ENCODE measurements around the gene ULBP3. TPM values are rescaled to one million over a fixed set of nuclear protein-coding genes. Genes with fewer than 3 reads are reported as not detected.

Gene ULBP3
- total RNA-seq = 4.5 TPM

- peak; percentile 91 for DNase-seq (ENCODE audit: low spot score)
Measured at GRCh38 chr6:150068720-150069648, at the start of gene ULBP3. Gene ULBP3 (minus strand): TSS chr6:150069121. CDS start chr6:150069066, 55 bp downstream.

DNA sequence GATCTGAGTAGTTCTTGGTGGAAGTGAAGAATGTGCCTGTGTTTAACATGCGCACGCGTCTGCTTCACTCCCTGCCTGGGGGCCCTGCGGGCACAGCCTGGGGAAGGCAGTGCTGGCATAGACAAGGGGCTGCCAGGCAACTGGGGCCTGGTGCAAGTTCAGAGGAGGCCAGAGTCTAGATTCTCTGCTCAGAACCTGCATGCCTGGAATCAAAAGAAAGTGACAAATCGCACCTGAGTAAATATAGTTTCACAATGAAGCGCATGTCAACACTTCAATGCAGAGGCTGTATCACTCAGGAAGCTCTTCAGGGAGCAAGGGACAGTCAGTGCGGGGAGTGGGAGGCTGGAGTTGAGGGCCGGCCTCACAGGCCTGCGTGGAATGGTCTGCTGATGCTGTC lies 49.7 kb upstream of the ULBP3 start:
- DNase-seq (ENCODE audit: low spot score) = no peak

DNA sequence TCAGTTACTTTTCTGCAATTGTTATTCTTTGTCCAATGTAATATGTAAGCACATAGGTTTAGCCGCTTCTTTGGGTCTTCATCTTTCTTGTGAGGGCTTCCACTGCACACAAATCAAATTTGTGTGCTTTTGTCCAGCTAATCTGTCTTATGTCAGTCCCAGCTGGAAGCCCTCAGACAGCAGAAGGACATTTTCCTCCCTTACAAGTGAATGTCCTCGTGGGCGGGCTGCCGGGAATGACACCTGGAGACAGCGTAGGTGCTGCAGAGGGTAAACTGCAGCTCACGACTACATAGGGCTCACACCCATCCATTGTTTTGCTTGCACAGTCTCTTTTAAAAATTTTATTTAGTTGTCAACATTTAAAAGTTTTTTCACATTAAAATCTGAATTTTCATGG lies 49.3 kb upstream of the ULBP3 start:
- DNase-seq (ENCODE audit: low spot score) = no peak

DNA sequence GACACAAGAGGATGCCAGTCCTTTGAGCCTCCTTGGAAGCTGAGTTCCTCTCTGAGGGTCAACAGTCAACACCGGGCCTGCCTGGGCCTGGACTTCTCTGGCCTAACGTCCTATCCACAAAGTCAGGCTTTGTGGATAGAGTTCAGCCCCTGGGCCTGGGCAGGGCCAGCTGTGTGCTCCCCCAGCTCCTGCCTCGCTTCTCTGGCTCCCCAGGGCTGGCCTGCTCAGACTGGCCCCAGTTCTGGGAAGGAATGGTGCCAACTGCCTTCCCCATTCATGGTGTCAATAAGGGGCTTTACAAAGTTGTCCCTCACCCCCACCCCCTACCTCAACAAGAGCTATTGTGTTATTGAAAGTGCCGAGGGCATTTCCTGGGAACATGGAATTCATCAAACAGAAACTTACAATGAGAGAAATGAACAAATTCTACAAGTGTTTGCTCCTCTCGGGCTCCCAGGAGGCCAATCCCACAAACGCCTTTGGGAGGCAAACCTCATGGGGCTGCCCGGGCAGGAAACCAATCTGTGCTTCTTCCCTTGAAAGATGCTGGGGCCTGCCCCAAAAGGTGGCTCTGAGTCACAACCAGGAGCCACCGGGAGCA lies 47.4 kb upstream of the ULBP3 start:
- no peak for DNase-seq (ENCODE audit: low spot score)

DNA sequence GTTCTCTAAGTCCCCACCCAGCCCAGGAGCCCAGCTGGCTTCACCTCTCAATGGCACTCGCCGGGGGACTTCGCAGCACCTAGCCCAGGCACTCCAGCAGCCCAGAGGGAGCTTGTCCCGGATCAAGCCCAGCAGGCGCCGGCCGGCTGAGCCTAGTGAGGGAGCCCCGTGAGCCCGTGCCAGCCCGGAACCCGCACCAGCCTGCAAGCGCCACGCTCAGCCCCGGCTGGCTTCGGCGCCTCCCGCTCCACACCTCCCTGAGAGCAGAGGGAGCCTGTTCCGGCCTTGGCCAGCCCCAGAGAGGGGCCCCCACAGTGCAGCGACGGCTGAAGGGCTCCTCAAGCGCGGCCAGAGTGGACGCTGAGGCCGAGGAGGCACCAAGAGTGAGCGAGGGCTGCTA lies 46.8 kb upstream of the ULBP3 start:
- no peak for DNase-seq (ENCODE audit: low spot score)

- DNase-seq (ENCODE audit: low spot score) = no peak
Measured at GRCh38 chr6:150112233-150112632, 43.3 kb upstream of the ULBP3 start.

- no peak for DNase-seq (ENCODE audit: low spot score)
Measured at GRCh38 chr6:150102750-150103270, 33.9 kb upstream of the ULBP3 start.

DNA sequence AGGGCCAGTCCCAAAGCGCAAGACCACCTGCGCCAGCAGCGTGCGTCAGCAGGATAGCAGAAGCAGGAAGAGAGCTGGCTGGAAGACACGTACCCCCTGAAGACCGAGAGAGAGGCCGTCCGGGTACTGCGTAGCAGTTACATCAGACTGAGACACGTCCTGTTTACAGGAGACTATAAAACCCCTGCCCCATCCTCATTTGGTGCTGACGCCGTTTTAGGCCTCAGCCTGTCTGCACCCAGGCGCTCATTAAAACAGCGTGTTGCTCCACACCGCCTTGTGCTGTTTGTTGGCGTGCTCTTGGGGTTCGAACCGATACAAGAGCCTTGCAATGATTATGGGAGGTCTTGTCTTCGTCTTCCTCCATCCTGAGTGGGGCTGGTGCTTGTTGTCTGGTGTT lies 31.8 kb upstream of the ULBP3 start:
- DNase-seq (ENCODE audit: low spot score) = no peak

DNA sequence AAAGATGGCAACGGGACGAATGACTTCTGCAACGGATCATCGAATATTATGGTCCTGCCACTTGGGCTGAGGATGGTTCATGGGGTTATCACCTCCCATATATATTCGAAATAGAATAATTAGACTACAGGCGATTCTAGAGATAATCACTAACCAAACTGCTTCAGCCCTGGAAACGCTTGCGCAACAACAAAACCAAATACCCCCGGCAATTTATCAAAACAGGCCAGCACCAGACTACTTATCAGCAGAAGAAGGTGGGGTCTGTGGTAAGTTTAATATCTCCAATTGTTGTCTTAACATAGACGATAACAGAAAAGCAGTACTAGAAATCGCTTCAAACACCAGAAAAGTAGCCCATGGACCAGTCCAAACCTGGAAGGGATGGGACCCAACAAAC lies 31.0 kb upstream of the ULBP3 start:
- DNase-seq (ENCODE audit: low spot score) = no peak

DNA sequence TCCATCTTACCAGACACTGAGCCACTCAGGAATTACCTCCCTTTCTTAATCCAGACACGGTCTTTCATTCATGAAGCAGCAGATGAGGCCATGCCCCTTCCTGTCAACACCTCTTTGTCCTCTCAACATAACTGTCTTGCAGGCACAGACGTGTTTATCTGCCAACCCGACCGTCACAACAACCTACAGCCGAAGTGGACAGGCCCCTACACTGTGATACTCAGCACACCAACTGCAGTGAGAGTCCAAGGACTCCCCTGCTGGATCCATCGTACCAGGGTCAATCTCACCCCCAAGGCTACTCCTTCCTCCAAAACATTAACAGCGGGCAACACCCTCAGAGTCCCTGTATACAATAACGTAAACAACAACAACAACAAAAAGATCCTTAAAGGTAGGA lies 30.6 kb upstream of the ULBP3 start:
- DNase-seq (ENCODE audit: low spot score) = no peak

GRCh38 chr6:150098155-150098554 lies 29.2 kb upstream of the ULBP3 start:
- no peak for DNase-seq (ENCODE audit: low spot score)

DNA sequence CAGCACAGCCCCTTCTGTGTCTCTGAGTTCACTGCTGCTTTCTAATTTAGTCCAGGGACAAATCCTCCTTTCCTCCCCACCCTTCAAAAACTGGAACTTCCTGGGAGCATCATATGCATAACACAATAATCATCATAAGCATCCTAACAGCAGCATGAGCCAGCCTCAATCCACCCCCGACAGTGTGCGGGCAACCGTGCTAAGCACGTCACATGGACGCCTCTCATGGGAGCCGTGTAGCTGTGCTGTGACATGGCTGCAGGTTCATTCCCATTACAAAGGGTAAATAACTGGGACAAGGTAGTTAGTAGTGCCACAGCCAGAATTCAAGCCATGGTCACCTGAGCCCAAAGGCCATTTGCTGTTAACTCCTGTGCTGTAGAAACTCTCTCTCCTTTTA lies 24.5 kb upstream of the ULBP3 start:
- DNase-seq (ENCODE audit: low spot score) = no peak

- DNase-seq (ENCODE audit: low spot score) = no peak
Measured at GRCh38 chr6:150091476-150091875, 22.6 kb upstream of the ULBP3 start.

GRCh38 chr6:150090328-150090727 lies 21.4 kb upstream of the ULBP3 start:
- DNase-seq (ENCODE audit: low spot score) = no peak

GRCh38 chr6:150088481-150089154 lies 19.7 kb upstream of the ULBP3 start:
- no peak for DNase-seq (ENCODE audit: low spot score)

DNA sequence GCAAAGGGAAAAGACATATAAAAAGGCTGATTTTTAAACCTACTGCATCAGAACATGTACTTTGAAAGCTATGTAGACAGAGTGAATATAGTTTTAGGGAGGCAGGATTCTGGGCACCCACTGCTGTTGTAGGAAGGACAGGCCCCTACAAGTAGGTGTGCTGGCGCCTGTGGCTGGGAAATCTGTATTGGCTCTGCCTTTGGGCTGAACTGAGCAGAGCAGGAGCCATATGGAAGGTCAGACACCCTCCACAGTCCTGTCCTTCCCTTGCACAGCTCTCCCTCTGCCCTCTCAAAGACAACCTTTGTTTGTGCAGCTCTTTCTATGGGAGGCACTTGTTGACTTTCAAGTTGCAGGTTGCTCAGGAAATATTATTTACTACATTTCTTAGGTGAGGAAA lies 18.4 kb upstream of the ULBP3 start:
- DNase-seq (ENCODE audit: low spot score) = no peak

- no peak for DNase-seq (ENCODE audit: low spot score)
Measured at GRCh38 chr6:150086026-150086425, 17.1 kb upstream of the ULBP3 start.

GRCh38 chr6:150084426-150084825 lies 15.5 kb upstream of the ULBP3 start:
- no peak for DNase-seq (ENCODE audit: low spot score)

GRCh38 chr6:150083839-150084238 lies 14.9 kb upstream of the ULBP3 start:
- no peak for DNase-seq (ENCODE audit: low spot score)

DNA sequence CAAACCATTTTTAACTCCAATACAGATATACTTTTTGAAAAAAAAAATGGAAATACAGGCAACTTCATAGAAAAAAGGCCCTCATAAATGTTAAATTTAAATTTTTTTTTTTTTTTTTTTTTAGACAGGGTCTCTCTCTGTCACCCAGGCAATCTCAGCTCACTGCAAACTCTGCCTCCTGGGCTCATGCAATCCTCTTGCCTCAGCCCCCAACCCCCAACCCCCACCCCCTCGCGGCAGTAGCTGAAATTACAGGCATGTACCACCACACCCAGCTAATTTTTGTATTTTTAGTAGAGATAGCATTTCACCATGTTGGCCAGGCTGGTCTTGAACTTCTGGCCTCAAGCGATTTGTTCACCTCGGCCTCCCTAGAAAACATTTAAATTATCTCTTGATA lies 12.8 kb upstream of the ULBP3 start:
- DNase-seq (ENCODE audit: low spot score) = no peak

DNA sequence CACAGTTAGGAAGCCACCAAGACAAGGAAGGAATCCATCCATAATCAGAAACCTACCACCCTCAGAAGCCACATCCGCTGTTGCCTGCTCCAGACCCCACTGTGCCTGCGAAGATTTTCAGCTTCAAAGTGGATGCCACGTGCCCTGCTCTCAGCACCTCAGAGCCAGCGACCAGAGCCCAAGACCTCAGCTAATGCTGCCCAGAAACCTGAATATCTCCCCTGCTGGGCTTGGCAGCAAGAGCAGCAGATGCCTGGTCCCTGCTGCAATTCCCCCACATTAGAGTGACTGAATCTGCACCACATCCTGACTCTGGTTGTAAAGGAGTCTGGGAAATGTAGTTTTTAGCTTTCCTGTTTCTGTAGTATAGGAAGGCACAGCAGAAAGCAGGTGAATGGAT lies 10.7 kb upstream of the ULBP3 start:
- DNase-seq (ENCODE audit: low spot score) = no peak

DNA sequence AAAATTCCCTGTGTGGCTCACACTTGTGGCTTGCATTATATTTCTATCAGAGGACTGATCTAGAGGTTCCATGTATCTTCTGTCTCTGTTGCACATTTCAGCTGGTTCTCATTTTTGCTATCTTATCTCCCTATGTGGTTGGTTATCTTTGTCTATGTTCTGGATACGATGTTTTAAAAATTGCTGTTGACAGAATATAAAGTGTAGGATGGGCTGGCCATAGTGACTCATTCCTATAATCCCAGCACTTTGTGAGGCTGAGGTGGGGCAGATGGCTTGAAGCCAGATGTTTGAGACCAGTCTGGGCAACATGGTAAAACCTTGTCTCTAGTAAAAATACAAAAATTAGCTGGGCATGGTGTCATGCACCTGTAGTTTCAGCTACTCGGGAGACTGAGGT lies 9.9 kb upstream of the ULBP3 start:
- DNase-seq (ENCODE audit: low spot score) = no peak

All from ureter (tissue), 1 donor.